GM12874 (cell line): ENCODE results near the gene TPM2.

Experiments
- CTCF ChIP-seq: IDR thresholded peaks from 2 replicates; pipeline ENCODE4 v1.5.1; 2011; ENCODE audit warnings: low read depth, mild to moderate bottlenecking, control low read depth, low read length, moderate library complexity; ENCODE audit not compliant: insufficient read depth

TPM2 gene

GRCh38 chr9:35685506-35685905, 4.2 kb downstream of the TPM2 start:
- TF ChIP-seq CTCF, result no peak

- TF ChIP-seq CTCF, result no peak
Observed at GRCh38 chr9:35684921-35685320, 4.8 kb downstream of the TPM2 start.

- no peak for TF ChIP-seq CTCF
Observed at GRCh38 chr9:35683323-35683722, 6.4 kb downstream of the TPM2 start.

- no peak for TF ChIP-seq CTCF
Observed at GRCh38 chr9:35682520-35683315, 7.0 kb downstream of the TPM2 start.

- no peak for TF ChIP-seq CTCF
Observed at GRCh38 chr9:35682051-35682450, 7.7 kb downstream of the TPM2 start.

- TF ChIP-seq CTCF, result no peak
Observed at GRCh38 chr9:35681341-35682002, 8.3 kb downstream of the TPM2 start.

GRCh38 chr9:35680331-35681105, 9.2 kb downstream of the TPM2 start:
- TF ChIP-seq CTCF, result no peak
